K562 (cell line): ENCODE data around the gene BANF2. TPM values are rescaled to one million over a fixed set of nuclear protein-coding genes. Genes with fewer than 3 reads are reported as not detected.

Experiments used
- ATAC-seq: fragments of 200-7000 bp; cut with Tn5 transposase; 3 replicates; pipeline ENCODE4 v1.9.1; 2020; ENCODE audit warnings: moderate library complexity
- BruUV-seq: library from RNA; stranded (reverse); fragments of 400-500 nt; replicated peaks from 2 replicates; lab custom pipeline; 2021; lab: Mats Ljungman, UMichigan
- CTCF ChIA-PET: fragments of 300-600 bp; formaldehyde crosslinking; extraction: SDS; loops from one replicate; lab custom pipeline; 2021; ENCODE audit warnings: low intra/inter-chr PET ratio; lab: Yijun Ruan, JAX
- POLR2A ChIA-PET: fragments of 300-600, 350-650 bp; sonication (Branson Sonifier 250); formaldehyde crosslinking; extraction: SDS; loops from one replicate; lab custom pipeline; 2021; ENCODE audit warnings: antibody characterized with exemption, inconsistent platforms; lab: Yijun Ruan, JAX
- DNase-seq, 4 experiments: peaks; one replicate each; pipeline versions ENCODE4 v3.0.0 to v3.0.0-alpha.2; 2011 to 2018; ENCODE audit warnings: low spot score in 3 of 4, mixed read lengths in 3 of 4; ENCODE audit errors: extremely low read depth in 1 of 4
- FAIRE-seq: peaks from 2 replicates; lab custom pipeline; 2011; peaks lifted over from hg19 to GRCh38; lab: Jason Lieb, UNC
- H2AFZ ChIP-seq: 2 replicates; pipeline ENCODE4 v1.6.0; 2011; ENCODE audit warnings: low read depth, low read length, control low read depth, inconsistent platforms
- H3K27ac ChIP-seq: fragments of 200-600 bp; 3 replicates; pipeline ENCODE4 v1.8.0; 2011; ENCODE audit warnings: low read depth, mild to moderate bottlenecking, control low read depth, inconsistent platforms, low read length, moderate library complexity, mixed read lengths; ENCODE audit errors: extremely low read depth
- H3K27me3 ChIP-seq, 2 experiments: fragments of 300-600 bp in 1 of 2; 2 replicates in 1 of 2; 3 replicates in 1 of 2; pipeline versions ENCODE4 v1.6.0 to v1.8.0; 2011; ENCODE audit warnings: inconsistent platforms in 2 of 2, low read length in 2 of 2, mild to moderate bottlenecking in 1 of 2, mixed read lengths in 1 of 2, moderate library complexity in 1 of 2; ENCODE audit not compliant: control insufficient read depth in 2 of 2, insufficient read depth in 2 of 2
- H3K36me3 ChIP-seq: fragments of 300-600 bp; 3 replicates; pipeline ENCODE4 v1.8.0; 2011; ENCODE audit warnings: mild to moderate bottlenecking, low read length, inconsistent platforms; ENCODE audit not compliant: control insufficient read depth, insufficient read depth
- H3K4me1 ChIP-seq, 2 experiments: fragments of 200-600 bp in 1 of 2; replicated peaks in 1 of 2; 2 replicates in 1 of 2; 3 replicates in 1 of 2; pipeline versions ENCODE4 v1.5.1 to v1.8.0; 2011; ENCODE audit warnings: inconsistent platforms in 2 of 2, low read length in 2 of 2, mild to moderate bottlenecking in 1 of 2, mixed read lengths in 1 of 2, moderate library complexity in 1 of 2; ENCODE audit not compliant: control insufficient read depth in 2 of 2, insufficient read depth in 2 of 2
- H3K4me2 ChIP-seq: 2 replicates; pipeline ENCODE4 v1.6.1; 2011; ENCODE audit warnings: low read length, control low read depth, inconsistent platforms, mixed read lengths; ENCODE audit not compliant: insufficient read depth
- H3K4me3 ChIP-seq: fragments of 200-600 bp; sonication (generic), shearing (Covaris generic); 2 replicates; pipeline ENCODE4 v1.5.1; 2016; ENCODE audit warnings: control low read depth, inconsistent platforms
- H3K79me2 ChIP-seq: fragments of 200-600 bp; 3 replicates; pipeline ENCODE4 v1.8.0; 2011; ENCODE audit warnings: low read length, inconsistent platforms; ENCODE audit not compliant: control insufficient read depth, insufficient read depth
- H3K9ac ChIP-seq, 2 experiments: 2 replicates each; pipeline versions ENCODE4 v1.6.0 to v1.6.1; 2011; ENCODE audit warnings: low read depth in 2 of 2, low read length in 2 of 2, control low read depth in 1 of 2, inconsistent platforms in 1 of 2, mild to moderate bottlenecking in 1 of 2, mixed read lengths in 1 of 2; ENCODE audit not compliant: insufficient read depth in 1 of 2
- H3K9me1 ChIP-seq: one replicate; pipeline ENCODE4 v1.6.0; 2011; ENCODE audit warnings: inconsistent platforms, mild to moderate bottlenecking, low read length, moderate library complexity; ENCODE audit not compliant: control insufficient read depth, insufficient read depth
- H3K9me3 ChIP-seq: replicated peaks from 2 replicates; pipeline ENCODE4 v1.5.1; 2011; ENCODE audit warnings: low read depth, low read length, inconsistent platforms; ENCODE audit not compliant: control insufficient read depth, insufficient read depth
- H4K20me1 ChIP-seq: replicated peaks from 2 replicates; pipeline ENCODE4 v1.6.1; 2011; ENCODE audit warnings: low read length, inconsistent platforms, mixed read lengths; ENCODE audit not compliant: control insufficient read depth, insufficient read depth
- CBX8 ChIP-seq: fragments of 200-600 bp; sonication (generic); IDR thresholded peaks from 2 replicates; pipeline ENCODE4 v1.6.1; 2012; ENCODE audit warnings: borderline replicate concordance, mixed run types, low read depth, mild to moderate bottlenecking, moderate library complexity, mixed read lengths, low read length, control low read depth, inconsistent platforms; ENCODE audit not compliant: poor library complexity, severe bottlenecking; ENCODE audit errors: extremely low read depth
- CXXC5 ChIP-seq: fragments of 250-450 bp; sonication (Bioruptor Pico); IDR thresholded peaks from 2 replicates; pipeline ENCODE4 v1.8.0; 2022; ENCODE audit warnings: inconsistent platforms, mild to moderate bottlenecking, moderate library complexity
- DIDO1 ChIP-seq: fragments of 450-650 bp; IDR thresholded peaks from 2 replicates; pipeline ENCODE4 v1.6.1; 2016; ENCODE audit warnings: low read depth, missing biosample characterization, missing genetic modification characterization
- E2F4 ChIP-seq: sonication (generic); formaldehyde crosslinking; IDR thresholded peaks from 2 replicates; pipeline ENCODE4 v1.8.0; 2022; ENCODE audit warnings: mild to moderate bottlenecking, low read depth, missing genetic modification reagents
- HDAC1 ChIP-seq, 2 experiments: fragments of 450-650 bp; IDR thresholded peaks; 2 replicates each; pipeline ENCODE4 v1.6.1; 2016 to 2017; ENCODE audit warnings: inconsistent platforms in 1 of 2, mild to moderate bottlenecking in 1 of 2, moderate library complexity in 1 of 2
- HDAC2 ChIP-seq: fragments of 450-650 bp; IDR thresholded peaks from 2 replicates; pipeline ENCODE4 v1.6.1; 2016; ENCODE audit warnings: mild to moderate bottlenecking
- MYC ChIP-seq, 2 experiments: fragments of 250-450 bp in 1 of 2; sonication (Bioruptor Pico) in 1 of 2; IDR thresholded peaks; 2 replicates each; pipeline versions ENCODE4 v1.5.1 to v1.6.1; 2012 to 2021; ENCODE audit warnings: low read depth in 2 of 2, borderline replicate concordance in 1 of 2, improper control_type of control experiment in 1 of 2, low read length in 1 of 2, mild to moderate bottlenecking in 1 of 2, moderate library complexity in 1 of 2
- PTRF ChIP-seq: fragments of 450-650 bp; IDR thresholded peaks from 2 replicates; pipeline ENCODE4 v1.6.1; 2016; ENCODE audit warnings: mild to moderate bottlenecking, missing genetic modification characterization, missing compliant biosample characterization
- PYGO2 ChIP-seq: fragments of 450-650 bp; IDR thresholded peaks from 2 replicates; pipeline ENCODE4 v1.6.1; 2016; ENCODE audit warnings: mild to moderate bottlenecking, missing genetic modification characterization, moderate library complexity, missing compliant biosample characterization
- SRSF1 ChIP-seq: fragments of 200-400 bp; formaldehyde crosslinking; IDR thresholded peaks from 2 replicates; pipeline ENCODE4 v1.6.1; 2017; ENCODE audit warnings: mild to moderate bottlenecking, low read depth, low read length, moderate library complexity
- ZBTB49 ChIP-seq: sonication (generic); formaldehyde crosslinking; IDR thresholded peaks from 2 replicates; pipeline ENCODE4 v1.8.0; 2022; ENCODE audit warnings: missing genetic modification reagents, mild to moderate bottlenecking, borderline replicate concordance
- ZNF764 ChIP-seq: fragments of 250-450 bp; sonication (Bioruptor Pico); IDR thresholded peaks from 2 replicates; pipeline ENCODE4 v1.4.0; 2020; ENCODE audit warnings: low read depth, mild to moderate bottlenecking, moderate library complexity
- WGBS: fragments of 100-300 bp; shearing (Covaris generic); methylation state at CpG from one replicate; pipeline ENCODE4 v1.1.6; 2016; ENCODE audit warnings: low coverage, mixed read lengths; ENCODE audit not compliant: insufficient coverage; ENCODE audit errors: missing lambda C conversion rate; 5-methylcytosine and 5-hydroxymethylcytosine counted together
- in situ Hi-C: fragments of 300-500 bp; cut with MboI; formaldehyde crosslinking; loops from 4 replicates; pipeline ENCODE4 v1.15.0; 2018; ENCODE audit warnings: inconsistent platforms, mixed read lengths
- intact Hi-C: fragments of 100-400 bp; cut with micrococcal nuclease; formaldehyde crosslinking; loops from 2 replicates; pipeline ENCODE4 v1.14.2; 2022
- polyA plus RNA-seq, 8 experiments: library from polyadenylated mRNA; depleted of rRNA in 4 of 8; stranded (reverse) in 5 of 8; unstranded in 3 of 8; fragments of >200 nt; fragmentation: Nextera tagmentation in 2 of 8; fragmentation: Illumina TruSeq in 1 of 8; extraction: Ambion mirVana in 2 of 8; extraction: Trizol in 1 of 8; gene quantifications; 2 replicates each; pipeline versions ENCODE4 v1.2.1 to v1.2.3, GENCODE V29; 2011 to 2014; ENCODE audit warnings: inconsistent platforms in 1 of 8, missing spikeins in 1 of 8
- total RNA-seq, 7 experiments: library from RNA; depleted of rRNA in 6 of 7; stranded (reverse); fragments of >200 nt in 6 of 7; fragmentation: Illumina TruSeq in 2 of 7; extraction: Trizol in 2 of 7; gene quantifications; 2 replicates each; pipeline versions ENCODE4 v1.2.1 to v1.2.3, GENCODE V29; 2011 to 2021; ENCODE audit warnings: low replicate concordance in 1 of 7

The BANF2 gene
- total and polyA plus RNA-seq, 9 of the 15 experiments (the other 6 are each of a cell fraction or from before 2014, with no cell fraction given), result not detected

DNA sequence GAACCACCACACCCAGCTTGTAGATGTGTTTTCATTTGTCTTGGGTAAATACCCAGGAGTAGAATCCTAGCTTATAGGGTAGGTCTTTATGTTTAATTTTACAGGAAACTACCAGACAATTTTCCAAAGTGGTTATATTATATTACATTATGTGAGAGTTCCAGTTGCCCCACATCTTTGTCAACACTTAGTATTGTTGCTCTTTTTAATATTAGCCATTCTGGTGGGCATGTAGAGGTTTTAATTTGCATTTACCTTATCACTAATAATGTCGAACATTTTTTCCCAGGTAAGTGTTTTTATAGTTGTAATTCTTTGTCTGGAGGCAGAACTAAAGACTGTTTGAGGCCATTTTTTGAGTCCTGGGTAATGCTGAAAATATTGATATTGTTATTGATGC is 3.5 kb upstream of the BANF2 start:
- no TSS peak for BruUV-seq
- CTCF ChIA-PET, result no interaction called here
- in situ Hi-C loops, result no loop called here
- Histone ChIP-seq H3K4me2 (no peak overlapping the region), H3K9me1 (no peaks in the 10 kb centered on the region), H3K79me2 (no peaks in the 10 kb centered on the region), H3K36me3 (no peaks in the 10 kb centered on the region), H4K20me1 (no peaks in the 10 kb centered on the region), H3K27me3 (peaks cover 2 to 41% of the 10 kb centered on the region in 2 experiments; a peak in 4 of 5 replicates), H3K4me1 (no peaks in the 10 kb centered on the region; a peak in 1 of 5 replicates), H3K4me3 (no peak overlapping the region), H2AFZ (no peak overlapping the region), H3K9me3 (no peaks in the 10 kb centered on the region), H3K27ac (no peak overlapping the region), H3K9ac (no peak overlapping the region)
- ATAC-seq (no peak), FAIRE-seq (no peak), DNase-seq (no peak)
- POLR2A ChIA-PET, result no interaction called here
- intact Hi-C loops, result no loop called here
- 0% methylated on average over 1 of the region's 1 CpG for WGBS
- TF ChIP-seq HDAC2 (no peak), MYC (IDR thresholded peaks at IDR 0.05; ENCODE audit: low read depth, low read length) (no peak), MYC (CRISPR knock-in tag; IDR thresholded peaks at IDR 0.05; ENCODE audit: borderline replicate concordance, low read depth) (no peak), CXXC5 (CRISPR knock-in tag) (no peak), PTRF (tag) (no peak), SRSF1 (no peak), HDAC1 (IDR thresholded peaks at IDR 0.05) (no peak), E2F4 (no peak), PYGO2 (tag) (no peak), ZNF764 (CRISPR knock-in tag) (no peak), DIDO1 (tag) (no peak), CBX8 (no peak), ZBTB49 (no peak)
